IMR-90 (cell line): Measurements from ENCODE around the gene TDRD3. TPM values are rescaled to one million over a fixed set of nuclear protein-coding genes. Genes with fewer than 3 reads are reported as not detected.

Experiments used
- ATAC-seq: fragments of 200-7000 bp; cut with Tn5 transposase; 2 replicates; pipeline ENCODE4 v1.9.1; 2020; ENCODE audit warnings: low read depth, mild to moderate bottlenecking, moderate library complexity
- BruUV-seq: library from RNA; stranded (reverse); fragments of 400-500 nt; replicated peaks from 2 replicates; lab custom pipeline; 2021; lab: Mats Ljungman, UMichigan
- CTCF ChIA-PET: fragments of 300-600 bp; formaldehyde crosslinking; extraction: SDS; loops from one replicate; lab custom pipeline; 2021; ENCODE audit warnings: antibody characterized with exemption; lab: Yijun Ruan, JAX
- POLR2A ChIA-PET: fragments of 300-600 bp; sonication (Branson Sonifier 250); formaldehyde crosslinking; loops from one replicate; lab custom pipeline; 2022; ENCODE audit warnings: antibody characterized with exemption; ENCODE audit not compliant: unreplicated experiment; lab: Charles Lee
- DNase-seq: peaks from one replicate; pipeline ENCODE4 v3.0.0; 2013
- H2AFZ ChIP-seq: replicated peaks from 2 replicates; pipeline ENCODE3; 2013; ENCODE audit warnings: low read length, mild to moderate bottlenecking; ENCODE audit not compliant: poor library complexity
- H2AK5ac ChIP-seq: 2 replicates; pipeline ENCODE4 v1.6.1; 2013; ENCODE audit warnings: low read depth, low read length, inconsistent platforms
- H2AK9ac ChIP-seq: replicated peaks from 2 replicates; pipeline ENCODE3; 2013; ENCODE audit warnings: mild to moderate bottlenecking, low read depth, low read length, moderate library complexity; ENCODE audit not compliant: poor library complexity
- H2BK120ac ChIP-seq: 2 replicates; pipeline ENCODE4 v1.6.1; 2013; ENCODE audit warnings: low read depth, low read length, inconsistent platforms
- H2BK15ac ChIP-seq: 3 replicates; pipeline ENCODE4 v1.6.1; 2013; ENCODE audit warnings: low read depth, low read length, inconsistent platforms
- H2BK20ac ChIP-seq: 2 replicates; pipeline ENCODE4 v1.6.1; 2013; ENCODE audit warnings: low read depth, mild to moderate bottlenecking, inconsistent platforms, low read length, moderate library complexity
- H2BK5ac ChIP-seq: 2 replicates; pipeline ENCODE4 v1.6.1; 2013; ENCODE audit warnings: mild to moderate bottlenecking, low read depth, low read length, inconsistent platforms; ENCODE audit not compliant: poor library complexity, severe bottlenecking
- H3K14ac ChIP-seq: replicated peaks from 2 replicates; pipeline ENCODE4 v1.6.1; 2013; ENCODE audit warnings: low read depth, low read length, inconsistent platforms
- H3K18ac ChIP-seq: 2 replicates; pipeline ENCODE4 v1.6.1; 2013; ENCODE audit warnings: low read depth, low read length, control low read depth
- H3K23ac ChIP-seq: 2 replicates; pipeline ENCODE4 v1.6.1; 2013; ENCODE audit warnings: low read depth, low read length, inconsistent platforms
- H3K27ac ChIP-seq: 2 replicates; pipeline ENCODE4 v1.5.1; 2013; ENCODE audit warnings: mild to moderate bottlenecking, control low read depth, low read length; ENCODE audit not compliant: insufficient read depth
- H3K27me3 ChIP-seq: 2 replicates; pipeline ENCODE4 v1.6.1; 2013; ENCODE audit warnings: low read length; ENCODE audit not compliant: control insufficient read depth, insufficient read depth
- H3K36me3 ChIP-seq: 2 replicates; pipeline ENCODE4 v1.6.1; 2013; ENCODE audit warnings: low read length, mixed read lengths; ENCODE audit not compliant: control insufficient read depth, insufficient read depth
- H3K4ac ChIP-seq: 2 replicates; pipeline ENCODE4 v1.6.1; 2013; ENCODE audit warnings: low read depth, low read length, inconsistent platforms
- H3K4me1 ChIP-seq: 2 replicates; pipeline ENCODE4 v1.6.1; 2013; ENCODE audit warnings: low read length, mixed read lengths; ENCODE audit not compliant: control insufficient read depth, insufficient read depth
- H3K4me2 ChIP-seq: 2 replicates; pipeline ENCODE4 v1.6.1; 2013; ENCODE audit warnings: low read depth, mild to moderate bottlenecking, control low read depth, low read length, moderate library complexity
- H3K4me3 ChIP-seq: 2 replicates; pipeline ENCODE4 v1.5.1; 2013; ENCODE audit warnings: low read depth, mild to moderate bottlenecking, control low read depth, low read length, moderate library complexity; ENCODE audit not compliant: insufficient read depth
- H3K56ac ChIP-seq: 2 replicates; pipeline ENCODE4 v1.6.1; 2013; ENCODE audit warnings: low read length, inconsistent platforms; ENCODE audit not compliant: insufficient read depth; ENCODE audit errors: extremely low read depth
- H3K79me1 ChIP-seq, 2 experiments: 2 replicates each; pipeline ENCODE4 v1.6.1; 2013; ENCODE audit warnings: low read length in 2 of 2, inconsistent platforms in 1 of 2, low read depth in 1 of 2
- H3K9ac ChIP-seq: 2 replicates; pipeline ENCODE4 v1.6.1; 2013; ENCODE audit warnings: low read depth, low read length, control low read depth
- H3K9me1 ChIP-seq: 2 replicates; pipeline ENCODE4 v1.6.1; 2013; ENCODE audit warnings: low read length, inconsistent platforms; ENCODE audit not compliant: insufficient read depth
- H3K9me3 ChIP-seq: 2 replicates; pipeline ENCODE4 v1.6.1; 2013; ENCODE audit warnings: low read length; ENCODE audit not compliant: control insufficient read depth, insufficient read depth
- H4K20me1 ChIP-seq: 2 replicates; pipeline ENCODE4 v1.6.1; 2013; ENCODE audit warnings: low read length, inconsistent platforms; ENCODE audit not compliant: insufficient read depth
- H4K5ac ChIP-seq: 2 replicates; pipeline ENCODE4 v1.6.1; 2013; ENCODE audit warnings: mild to moderate bottlenecking, low read depth, low read length, control low read depth
- H4K8ac ChIP-seq, 2 experiments: 2 replicates each; pipeline ENCODE4 v1.6.1; 2013; ENCODE audit warnings: low read depth in 2 of 2, low read length in 2 of 2, control low read depth in 1 of 2, inconsistent platforms in 1 of 2
- H4K91ac ChIP-seq: 2 replicates; pipeline ENCODE4 v1.6.1; 2013; ENCODE audit warnings: low read depth, low read length, inconsistent platforms; ENCODE audit not compliant: insufficient read depth
- BHLHE40 ChIP-seq: fragments of 150-350 bp; IDR thresholded peaks from 2 replicates; pipeline ENCODE4 v1.6.1; 2016; ENCODE audit warnings: mild to moderate bottlenecking, low read depth, low read length
- CEBPB ChIP-seq: IDR thresholded peaks from 2 replicates; pipeline ENCODE4 v1.6.1; 2012; ENCODE audit warnings: low read depth, low read length, improper control_type of control experiment
- CHD1 ChIP-seq: IDR thresholded peaks from 2 replicates; pipeline ENCODE4 v1.6.1; 2012; ENCODE audit warnings: low read depth, low read length, improper control_type of control experiment
- FOS ChIP-seq: fragments of 150-350 bp; IDR thresholded peaks from 2 replicates; pipeline ENCODE4 v1.6.1; 2016; ENCODE audit warnings: low read depth, low read length
- MAFK ChIP-seq: IDR thresholded peaks from 2 replicates; pipeline ENCODE4 v1.6.1; 2012; ENCODE audit warnings: low read depth, low read length, improper control_type of control experiment
- MAZ ChIP-seq: IDR thresholded peaks from 2 replicates; pipeline ENCODE4 v1.6.1; 2012; ENCODE audit warnings: low read depth, mild to moderate bottlenecking, low read length, improper control_type of control experiment, moderate library complexity, borderline replicate concordance
- MXI1 ChIP-seq: IDR thresholded peaks from 2 replicates; pipeline ENCODE4 v1.6.1; 2012; ENCODE audit warnings: low read depth, mild to moderate bottlenecking, low read length, moderate library complexity, borderline replicate concordance
- NFE2L2 ChIP-seq: fragments of 150-350 bp; IDR thresholded peaks from 2 replicates; pipeline ENCODE4 v1.6.1; 2016; ENCODE audit warnings: low read depth, mild to moderate bottlenecking, low read length
- POLR2A ChIP-seq: IDR thresholded peaks from 2 replicates; pipeline ENCODE4 v1.6.1; 2012; ENCODE audit warnings: mild to moderate bottlenecking, low read depth, low read length
- RAD21 ChIP-seq: IDR thresholded peaks from 2 replicates; pipeline ENCODE4 v1.6.1; 2012; ENCODE audit warnings: low read length, improper control_type of control experiment
- RCOR1 ChIP-seq: IDR thresholded peaks from 2 replicates; pipeline ENCODE4 v1.6.1; 2012; ENCODE audit warnings: mild to moderate bottlenecking, low read length, improper control_type of control experiment; ENCODE audit not compliant: insufficient replicate concordance
- RFX5 ChIP-seq: IDR thresholded peaks from 2 replicates; pipeline ENCODE4 v1.8.0; 2012; ENCODE audit warnings: low read depth, mild to moderate bottlenecking, low read length, moderate library complexity
- SMC3 ChIP-seq: fragments of 150-350 bp; IDR thresholded peaks from 2 replicates; pipeline ENCODE4 v1.6.1; 2016; ENCODE audit warnings: low read depth, mild to moderate bottlenecking, antibody characterized with exemption, low read length, moderate library complexity
- WGBS, 2 experiments: methylation state at CpG; one replicate each; pipeline versions ENCODE4 v1.1.5 to v1.1.7; 2013; ENCODE audit warnings: missing lambda C conversion rate in 2 of 2; ENCODE audit not compliant: insufficient read length in 1 of 2; ENCODE audit errors: extremely low coverage in 2 of 2; 5-methylcytosine and 5-hydroxymethylcytosine counted together
- dilution Hi-C: fragments of 300-500 bp; cut with HindIII; formaldehyde crosslinking; loops from one replicate; pipeline ENCODE4 v1.14.3; 2018; ENCODE audit warnings: low sequenced_read_pairs; ENCODE audit not compliant: unreplicated experiment
- in situ Hi-C: fragments of 300-500 bp; cut with MboI; formaldehyde crosslinking; loops from 3 replicates; pipeline ENCODE4 v1.14.3; 2019; ENCODE audit warnings: low sequenced_read_pairs, inconsistent platforms, mixed read lengths
- intact Hi-C: fragments of 100-400 bp; cut with micrococcal nuclease; formaldehyde crosslinking; loops from 2 replicates; pipeline ENCODE4 v1.10.0; 2022
- polyA plus RNA-seq, 3 experiments: library from polyadenylated mRNA; depleted of rRNA; stranded (reverse); fragments of >200 nt; gene quantifications; 2 replicates each; pipeline ENCODE4 v1.2.3, GENCODE V29; 2012; ENCODE audit warnings: low replicate concordance in 1 of 3
- total RNA-seq: library from RNA; depleted of rRNA; stranded (reverse); fragments of >200 nt; gene quantifications from 2 replicates; pipeline ENCODE4 v1.2.3, GENCODE V29; 2012
- TF ChIP-seq, protein P1 (sequence below): fragments of 150-350 bp; IDR thresholded peaks from 2 replicates; pipeline ENCODE4 v1.6.1; 2016; ENCODE audit warnings: low read depth, mild to moderate bottlenecking, low read length, moderate library complexity, borderline replicate concordance
- TF ChIP-seq, protein P2 (sequence below): conservative IDR thresholded peaks from 2 replicates; pipeline ENCODE4 v1.5.1; 2012; ENCODE audit warnings: mild to moderate bottlenecking, low read depth, low read length, improper control_type of control experiment
- TF ChIP-seq, protein P3 (sequence below): fragments of 150-350 bp; IDR thresholded peaks from 2 replicates; pipeline ENCODE4 v1.6.1; 2017; ENCODE audit warnings: mild to moderate bottlenecking, antibody characterized with exemption, low read length, low read depth

The TDRD3 gene
- total and polyA plus RNA-seq, 2 of the 4 experiments (the other 2 are of a cell fraction), result 3.9 to 12.0 TPM

DNA sequence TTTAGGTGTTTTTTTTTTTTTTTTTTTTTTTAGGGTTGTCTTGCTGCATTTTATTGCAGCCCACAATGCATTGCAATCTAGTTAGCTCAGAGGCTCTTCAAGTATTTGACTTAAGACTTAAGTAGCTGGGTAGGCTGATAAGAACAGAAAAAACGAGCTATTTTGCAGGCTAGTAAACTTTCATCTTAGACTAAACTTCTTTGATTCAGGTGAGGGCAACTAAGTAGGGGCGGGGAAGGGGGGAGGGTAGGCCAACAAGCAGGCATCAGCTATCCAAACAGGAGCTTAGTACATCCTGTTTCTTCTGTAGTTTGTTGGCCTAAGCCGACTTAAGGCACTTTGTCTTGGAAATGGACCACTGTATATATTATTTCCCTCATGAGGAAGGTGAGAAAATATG, 4.9 kb upstream of the TDRD3 start:
- Histone ChIP-seq H3K4me3 (no peak overlapping the region), H3K14ac (no peak overlapping the region), H2BK20ac (no peak overlapping the region), H3K27ac (no peak overlapping the region), H3K79me1 (no peaks in the 10 kb centered on the region), H3K56ac (no peak overlapping the region), H2BK15ac (no peak overlapping the region), H4K91ac (no peak overlapping the region), H2BK120ac (no peak overlapping the region), H3K9ac (no peak overlapping the region), H4K5ac (no peak overlapping the region), H3K27me3 (peaks cover 4% of the 10 kb centered on the region), H2AK5ac (no peak overlapping the region), H2AK9ac (no peak overlapping the region), H3K4me2 (no peak overlapping the region), H4K20me1 (no peaks in the 10 kb centered on the region), H3K9me1 (no peaks in the 10 kb centered on the region), H3K4me1 (no peaks in the 10 kb centered on the region), H3K18ac (no peak overlapping the region), H2BK5ac (no peak overlapping the region), H3K4ac (no peak overlapping the region), H3K36me3 (no peaks in the 10 kb centered on the region), H4K8ac (no peak overlapping the region), H2AFZ (no peak overlapping the region), H3K23ac (no peak overlapping the region), H3K9me3 (no peaks in the 10 kb centered on the region)
- dilution Hi-C loops (no loop called here), intact Hi-C loops (loop anchor here (10.0 kb wide), 1 partner anchor 467 kb away; no protein-coding TSS in a partner anchor), in situ Hi-C loops (no loop called here)
- POLR2A ChIA-PET, result no interaction called here
- no peak for ATAC-seq
- no CpG with 5 or more reads among the region's 3 CpGs for WGBS, 2 experiments
- DNase-seq, result no peak
- BruUV-seq, result no TSS peak
- CTCF ChIA-PET, result interaction anchor here (2.1 kb wide), 1 partner anchor 23 kb away, joined by 8 read pairs; no protein-coding TSS in a partner anchor
- TF ChIP-seq MXI1 (no peak), MAZ (no peak), RAD21 (no peak), CHD1 (no peak), RFX5 (no peak), FOS (no peak), CEBPB (no peak), BHLHE40 (no peak), POLR2A (no peak), MAFK (no peak), RCOR1 (no peak), NFE2L2 (no peak), SMC3 (no peak)
- TF ChIP-seq, protein P1, sequence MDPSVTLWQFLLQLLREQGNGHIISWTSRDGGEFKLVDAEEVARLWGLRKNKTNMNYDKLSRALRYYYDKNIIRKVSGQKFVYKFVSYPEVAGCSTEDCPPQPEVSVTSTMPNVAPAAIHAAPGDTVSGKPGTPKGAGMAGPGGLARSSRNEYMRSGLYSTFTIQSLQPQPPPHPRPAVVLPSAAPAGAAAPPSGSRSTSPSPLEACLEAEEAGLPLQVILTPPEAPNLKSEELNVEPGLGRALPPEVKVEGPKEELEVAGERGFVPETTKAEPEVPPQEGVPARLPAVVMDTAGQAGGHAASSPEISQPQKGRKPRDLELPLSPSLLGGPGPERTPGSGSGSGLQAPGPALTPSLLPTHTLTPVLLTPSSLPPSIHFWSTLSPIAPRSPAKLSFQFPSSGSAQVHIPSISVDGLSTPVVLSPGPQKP, result no peak
- TF ChIP-seq, protein P2, sequence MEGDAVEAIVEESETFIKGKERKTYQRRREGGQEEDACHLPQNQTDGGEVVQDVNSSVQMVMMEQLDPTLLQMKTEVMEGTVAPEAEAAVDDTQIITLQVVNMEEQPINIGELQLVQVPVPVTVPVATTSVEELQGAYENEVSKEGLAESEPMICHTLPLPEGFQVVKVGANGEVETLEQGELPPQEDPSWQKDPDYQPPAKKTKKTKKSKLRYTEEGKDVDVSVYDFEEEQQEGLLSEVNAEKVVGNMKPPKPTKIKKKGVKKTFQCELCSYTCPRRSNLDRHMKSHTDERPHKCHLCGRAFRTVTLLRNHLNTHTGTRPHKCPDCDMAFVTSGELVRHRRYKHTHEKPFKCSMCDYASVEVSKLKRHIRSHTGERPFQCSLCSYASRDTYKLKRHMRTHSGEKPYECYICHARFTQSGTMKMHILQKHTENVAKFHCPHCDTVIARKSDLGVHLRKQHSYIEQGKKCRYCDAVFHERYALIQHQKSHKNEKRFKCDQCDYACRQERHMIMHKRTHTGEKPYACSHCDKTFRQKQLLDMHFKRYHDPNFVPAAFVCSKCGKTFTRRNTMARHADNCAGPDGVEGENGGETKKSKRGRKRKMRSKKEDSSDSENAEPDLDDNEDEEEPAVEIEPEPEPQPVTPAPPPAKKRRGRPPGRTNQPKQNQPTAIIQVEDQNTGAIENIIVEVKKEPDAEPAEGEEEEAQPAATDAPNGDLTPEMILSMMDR, result no peak
- TF ChIP-seq, protein P3, sequence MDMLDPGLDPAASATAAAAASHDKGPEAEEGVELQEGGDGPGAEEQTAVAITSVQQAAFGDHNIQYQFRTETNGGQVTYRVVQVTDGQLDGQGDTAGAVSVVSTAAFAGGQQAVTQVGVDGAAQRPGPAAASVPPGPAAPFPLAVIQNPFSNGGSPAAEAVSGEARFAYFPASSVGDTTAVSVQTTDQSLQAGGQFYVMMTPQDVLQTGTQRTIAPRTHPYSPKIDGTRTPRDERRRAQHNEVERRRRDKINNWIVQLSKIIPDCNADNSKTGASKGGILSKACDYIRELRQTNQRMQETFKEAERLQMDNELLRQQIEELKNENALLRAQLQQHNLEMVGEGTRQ, result no peak
